ENCODE results near the gene MYL11. TPM values are rescaled to one million over a fixed set of nuclear protein-coding genes. Genes with fewer than 3 reads are reported as not detected.

The MYL11 gene
- total and polyA plus RNA-seq, 4 donors = 0.44 to 3.9 TPM; not detected in 2

DNA sequence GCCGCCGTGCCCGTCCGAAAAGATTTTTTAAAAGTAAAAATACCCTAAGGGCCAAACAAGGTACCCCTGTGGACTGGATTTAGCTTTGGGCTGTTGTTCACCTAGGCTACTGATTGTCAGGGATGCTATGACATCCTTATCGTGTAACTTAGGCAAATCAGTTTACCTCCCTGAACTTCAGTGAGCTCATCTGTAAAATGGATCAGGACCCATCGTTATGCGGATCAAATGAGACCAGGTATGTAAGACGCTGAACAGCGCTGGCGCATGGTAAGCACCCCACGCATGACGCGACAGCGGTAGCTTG is 32.1 kb downstream of the MYL11 start:
- Histone ChIP-seq H3K4me1 (ENCODE audit: control insufficient read depth in 5 of 5, insufficient read depth in 5 of 5, low read length in 5 of 5) (peaks cover 0 to 21% (median 5%) of the 10 kb centered on the region in 5 donors), H3K4me3 (peak overlapping the region; percentile 46), H3K9me3 (ENCODE audit: control insufficient read depth in 4 of 4, insufficient read depth in 3 of 4, low read length in 3 of 4) (no peaks in the 10 kb centered on the region), H3K27me3 (ENCODE audit: control insufficient read depth in 3 of 3, insufficient read depth in 3 of 3, low read length in 2 of 3) (no peaks in the 10 kb centered on the region), H3K27ac (ENCODE audit: low read depth in 1 of 2, low read length in 1 of 2) (peak overlapping the region; percentile 75 to 85), H3K9ac (ENCODE audit: insufficient read depth in 1 of 2, low read length in 2 of 2) (peak overlapping the region in 1 of 2 donors; percentile 87), H3K36me3 (ENCODE audit: control insufficient read depth in 4 of 4, insufficient read depth in 4 of 4, low read length in 4 of 4) (peaks cover 3 to 7% (median 5%) of the 10 kb centered on the region in 4 donors)
- ATAC-seq (ENCODE audit: insufficient read depth, low FRiP score) (no peak), DNase-seq (no peak)
- TF ChIP-seq, protein P1, sequence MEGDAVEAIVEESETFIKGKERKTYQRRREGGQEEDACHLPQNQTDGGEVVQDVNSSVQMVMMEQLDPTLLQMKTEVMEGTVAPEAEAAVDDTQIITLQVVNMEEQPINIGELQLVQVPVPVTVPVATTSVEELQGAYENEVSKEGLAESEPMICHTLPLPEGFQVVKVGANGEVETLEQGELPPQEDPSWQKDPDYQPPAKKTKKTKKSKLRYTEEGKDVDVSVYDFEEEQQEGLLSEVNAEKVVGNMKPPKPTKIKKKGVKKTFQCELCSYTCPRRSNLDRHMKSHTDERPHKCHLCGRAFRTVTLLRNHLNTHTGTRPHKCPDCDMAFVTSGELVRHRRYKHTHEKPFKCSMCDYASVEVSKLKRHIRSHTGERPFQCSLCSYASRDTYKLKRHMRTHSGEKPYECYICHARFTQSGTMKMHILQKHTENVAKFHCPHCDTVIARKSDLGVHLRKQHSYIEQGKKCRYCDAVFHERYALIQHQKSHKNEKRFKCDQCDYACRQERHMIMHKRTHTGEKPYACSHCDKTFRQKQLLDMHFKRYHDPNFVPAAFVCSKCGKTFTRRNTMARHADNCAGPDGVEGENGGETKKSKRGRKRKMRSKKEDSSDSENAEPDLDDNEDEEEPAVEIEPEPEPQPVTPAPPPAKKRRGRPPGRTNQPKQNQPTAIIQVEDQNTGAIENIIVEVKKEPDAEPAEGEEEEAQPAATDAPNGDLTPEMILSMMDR (IDR thresholded peaks at IDR 0.05; ENCODE audit: control extremely low read depth, extremely low read depth) = no peak
- WGBS, 2 donors = 15 to 21% methylated on average over 14 of the region's 14 CpGs

DNA sequence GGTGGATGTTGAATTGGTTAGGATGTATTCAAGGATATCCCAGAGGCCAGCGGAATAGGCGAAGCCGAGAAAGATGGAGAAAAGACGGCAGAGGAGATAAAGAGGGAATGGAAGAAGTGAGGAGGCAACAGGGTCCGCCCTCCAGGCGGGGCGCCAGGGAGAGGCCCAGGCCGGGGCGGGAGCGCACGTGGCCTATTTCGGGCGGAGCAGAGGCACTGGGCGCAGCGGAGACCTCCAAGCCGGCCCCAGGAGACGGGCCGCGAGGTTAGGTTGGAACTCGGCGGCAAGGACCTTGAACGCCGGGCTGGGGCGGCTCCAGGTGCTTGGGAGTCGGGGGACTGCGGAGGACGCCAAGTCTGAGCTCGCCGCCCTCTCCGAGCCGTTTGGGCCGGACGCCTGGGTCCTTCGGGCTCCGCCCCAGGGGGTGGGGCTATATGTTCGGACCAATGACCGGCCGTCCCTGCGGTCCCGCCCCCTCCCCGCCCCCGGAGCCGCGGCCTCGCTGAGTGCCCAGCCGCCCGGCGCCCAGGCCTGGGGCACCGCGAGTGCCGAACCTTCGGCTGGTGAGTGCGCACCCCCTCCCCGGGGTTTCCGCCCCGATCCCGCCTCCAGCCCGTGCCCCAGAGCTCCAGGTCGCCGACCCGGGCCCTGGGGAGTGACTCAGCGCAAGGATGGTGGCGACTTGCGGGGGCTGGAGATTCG is 32.7 kb downstream of the MYL11 start, which contains the start of gene ZNF771:
ZNF771 (plus strand) TSS at position 505 of the 702 bp plus-strand sequence. CDS start 448 bp downstream, outside the sequence.
- H3K36me3 ChIP-seq (ENCODE audit: control insufficient read depth in 4 of 4, insufficient read depth in 4 of 4, low read length in 4 of 4) = peaks cover 3 to 7% (median 6%) of the 10 kb centered on the region in 4 donors
- H3K9ac ChIP-seq (ENCODE audit: insufficient read depth in 1 of 2, low read length in 2 of 2) = peak within 1 kb of the TSS in 1 of 2 donors; percentile 87
- no peaks in the 10 kb centered on the region for H3K27me3 ChIP-seq (ENCODE audit: control insufficient read depth in 3 of 3, insufficient read depth in 3 of 3, low read length in 2 of 3)
- peak within 1 kb of the TSS; percentile 66 for H3K4me3 ChIP-seq
- peak; percentile 98 for ATAC-seq (ENCODE audit: insufficient read depth, low FRiP score)
- 1% methylated on average over 41 to 65 of the region's 65 CpGs for WGBS, 2 donors
- H3K9me3 ChIP-seq (ENCODE audit: control insufficient read depth in 4 of 4, insufficient read depth in 3 of 4, low read length in 3 of 4) = no peaks in the 10 kb centered on the region
- peak within 1 kb of the TSS; percentile 75 to 85 for H3K27ac ChIP-seq (ENCODE audit: low read depth in 1 of 2, low read length in 1 of 2)
- TF ChIP-seq, protein P1 (IDR thresholded peaks at IDR 0.05; ENCODE audit: control extremely low read depth, extremely low read depth) = no peak
- DNase-seq = peak; percentile 92 to 94 (median 93)
- peaks cover 0 to 21% (median 5%) of the 10 kb centered on the region in 5 donors for H3K4me1 ChIP-seq (ENCODE audit: control insufficient read depth in 5 of 5, insufficient read depth in 5 of 5, low read length in 5 of 5)

DNA sequence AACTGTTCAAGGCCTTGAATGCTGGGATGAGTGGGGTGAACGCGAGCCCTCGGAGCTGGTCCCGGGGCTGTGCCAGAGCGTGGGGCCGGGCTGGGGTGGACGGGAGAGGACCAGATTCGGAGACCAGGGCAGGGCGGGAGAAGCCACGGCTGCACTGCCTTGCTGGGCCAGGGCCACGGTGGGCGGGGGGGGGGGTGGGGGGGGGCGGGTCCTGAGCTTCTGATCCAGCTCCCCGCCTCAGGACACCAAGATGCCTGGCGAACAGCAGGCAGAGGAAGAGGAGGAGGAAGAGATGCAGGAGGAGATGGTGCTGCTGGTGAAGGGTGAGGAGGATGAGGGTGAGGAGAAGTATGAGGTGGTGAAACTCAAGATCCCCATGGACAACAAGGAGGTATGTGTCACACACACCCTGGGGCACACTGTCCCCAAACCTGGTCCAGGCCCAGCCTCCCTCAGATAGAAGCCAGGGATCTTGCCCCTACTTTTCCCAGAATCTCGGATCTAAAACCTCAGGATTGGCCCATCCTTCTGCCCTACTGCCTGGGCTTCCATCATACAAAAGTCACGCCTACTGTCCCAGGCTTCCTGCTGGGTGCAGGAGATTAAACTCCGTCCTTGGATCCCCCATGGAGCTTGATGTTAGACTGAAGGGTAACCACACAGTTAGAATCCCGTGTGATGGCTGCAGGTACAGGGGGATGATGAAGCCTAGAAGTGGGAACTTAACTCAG is 33.4 kb downstream of the MYL11 start:
- WGBS, 2 donors = 15 to 25% methylated on average over 14 to 18 of the region's 19 CpGs
- peak; percentile 13 for ATAC-seq (ENCODE audit: insufficient read depth, low FRiP score)
- Histone ChIP-seq H3K36me3 (ENCODE audit: control insufficient read depth in 4 of 4, insufficient read depth in 4 of 4, low read length in 4 of 4) (peaks cover 3 to 7% (median 6%) of the 10 kb centered on the region in 4 donors), H3K9ac (ENCODE audit: insufficient read depth in 1 of 2, low read length in 2 of 2) (peak overlapping the region in 1 of 2 donors; percentile 8), H3K9me3 (ENCODE audit: control insufficient read depth in 4 of 4, insufficient read depth in 3 of 4, low read length in 3 of 4) (no peaks in the 10 kb centered on the region), H3K27ac (ENCODE audit: low read depth in 1 of 2, low read length in 1 of 2) (peak overlapping the region; percentile 52 to 75), H3K27me3 (ENCODE audit: control insufficient read depth in 3 of 3, insufficient read depth in 3 of 3, low read length in 2 of 3) (no peaks in the 10 kb centered on the region), H3K4me1 (ENCODE audit: control insufficient read depth in 5 of 5, insufficient read depth in 5 of 5, low read length in 5 of 5) (peaks cover 0 to 21% (median 5%) of the 10 kb centered on the region in 5 donors), H3K4me3 (peak overlapping the region; percentile 66)
- DNase-seq = peak in 1 of 3 donors; percentile 24
- TF ChIP-seq, protein P1 (IDR thresholded peaks at IDR 0.05; ENCODE audit: control extremely low read depth, extremely low read depth) = no peak
